ENCODE results near the gene DNAJC1.
"Not testable (repeated sequence)": the region's sequence is repeated elsewhere in the genome, so short reads cannot be mapped to it uniquely, and the experiment has no call there.

DNAJC1 gene

GRCh38 chr10:21823617-21824016, 179.9 kb downstream of the DNAJC1 start:
- no peak for FAIRE-seq

- FAIRE-seq = not testable (repeated sequence)
Observed at GRCh38 chr10:21822273-21822672, 181.3 kb downstream of the DNAJC1 start.

GRCh38 chr10:21820952-21821351, 182.6 kb downstream of the DNAJC1 start:
- FAIRE-seq = no peak

GRCh38 chr10:21818416-21818815, 185.1 kb downstream of the DNAJC1 start:
- FAIRE-seq = not testable (repeated sequence)

GRCh38 chr10:21814866-21815265, 188.7 kb downstream of the DNAJC1 start:
- no peak for FAIRE-seq

- FAIRE-seq = no peak
Observed at GRCh38 chr10:21813946-21814345, 189.6 kb downstream of the DNAJC1 start.

- FAIRE-seq = no peak
Observed at GRCh38 chr10:21811245-21811585, 192.3 kb downstream of the DNAJC1 start.

- FAIRE-seq = no peak
Observed at GRCh38 chr10:21810582-21811244, 192.8 kb downstream of the DNAJC1 start.

- FAIRE-seq = no peak
Observed at GRCh38 chr10:21808550-21808949, 195.0 kb downstream of the DNAJC1 start.

GRCh38 chr10:21807180-21807579, 196.3 kb downstream of the DNAJC1 start:
- FAIRE-seq = no peak

- no peak for FAIRE-seq
Observed at GRCh38 chr10:21803374-21803773, 200.2 kb downstream of the DNAJC1 start.

GRCh38 chr10:21801609-21802008, 201.9 kb downstream of the DNAJC1 start:
- no peak for FAIRE-seq

- no peak for FAIRE-seq
Observed at GRCh38 chr10:21797984-21798765, 205.4 kb downstream of the DNAJC1 start.

- FAIRE-seq = no peak
Observed at GRCh38 chr10:21797533-21797932, 206.0 kb downstream of the DNAJC1 start.

GRCh38 chr10:21791276-21791675, 212.3 kb downstream of the DNAJC1 start:
- no peak for FAIRE-seq

GRCh38 chr10:21776883-21777282, 226.6 kb downstream of the DNAJC1 start:
- FAIRE-seq = no peak

- FAIRE-seq = no peak
Observed at GRCh38 chr10:21771219-21771618, 232.3 kb downstream of the DNAJC1 start.

- no peak for FAIRE-seq
Observed at GRCh38 chr10:21769041-21769440, 234.5 kb downstream of the DNAJC1 start.

GRCh38 chr10:21764466-21765189, 238.9 kb downstream of the DNAJC1 start:
- FAIRE-seq = no peak

- FAIRE-seq = no peak
Observed at GRCh38 chr10:21760332-21760731, 243.2 kb downstream of the DNAJC1 start.

- no peak for FAIRE-seq
Observed at GRCh38 chr10:21759232-21759631, 244.3 kb downstream of the DNAJC1 start.

GRCh38 chr10:21758696-21759095, 244.8 kb downstream of the DNAJC1 start:
- no peak for FAIRE-seq

- no peak for FAIRE-seq
Observed at GRCh38 chr10:21758239-21758638, 245.3 kb downstream of the DNAJC1 start.
